Osteoblast (primary cell): ENCODE measurements around the gene DPYSL4. TPM values are rescaled to one million over a fixed set of nuclear protein-coding genes. Genes with fewer than 3 reads are reported as not detected.

ENCODE experiments used
- DNase-seq: peaks from one replicate; pipeline ENCODE4 v3.0.0; 2011; ENCODE audit warnings: low spot score, mixed read lengths; ENCODE audit not compliant: insufficient read length; ENCODE audit errors: missing footprints
- H2AFZ ChIP-seq: 2 replicates; pipeline ENCODE4 v1.6.0; 2011; ENCODE audit warnings: mild to moderate bottlenecking, low read length
- H3K27ac ChIP-seq: 2 replicates; pipeline ENCODE4 v1.5.1; 2011; ENCODE audit warnings: mild to moderate bottlenecking, low read depth, low read length, moderate library complexity
- H3K27me3 ChIP-seq: 2 replicates; pipeline ENCODE4 v1.6.0; 2012; ENCODE audit warnings: mild to moderate bottlenecking, control low read depth, inconsistent platforms, low read length, moderate library complexity; ENCODE audit not compliant: insufficient read depth
- H3K36me3 ChIP-seq: 2 replicates; pipeline ENCODE4 v1.5.1; 2011; ENCODE audit warnings: mild to moderate bottlenecking, low read length, control low read depth, moderate library complexity; ENCODE audit not compliant: insufficient read depth
- H3K4me1 ChIP-seq: 2 replicates; pipeline ENCODE4 v1.5.1; 2011; ENCODE audit warnings: mild to moderate bottlenecking, low read length, control low read depth, moderate library complexity; ENCODE audit not compliant: insufficient read depth
- H3K4me2 ChIP-seq: 2 replicates; pipeline ENCODE4 v1.6.0; 2011; ENCODE audit warnings: mild to moderate bottlenecking, low read length; ENCODE audit not compliant: insufficient read depth
- H3K4me3 ChIP-seq: fragments of 200-600 bp; sonication (generic); 3 replicates; pipeline ENCODE4 v1.5.1; 2012; ENCODE audit warnings: mild to moderate bottlenecking, low read length, inconsistent platforms; ENCODE audit not compliant: insufficient read depth
- H3K79me2 ChIP-seq: 2 replicates; pipeline ENCODE4 v1.6.0; 2012; ENCODE audit warnings: mild to moderate bottlenecking, low read length, control low read depth, inconsistent platforms; ENCODE audit not compliant: insufficient read depth
- H3K9me3 ChIP-seq: 2 replicates; pipeline ENCODE4 v1.5.1; 2011; ENCODE audit warnings: low read depth, low read length, control low read depth
- H4K20me1 ChIP-seq: 2 replicates; pipeline ENCODE4 v1.6.0; 2012; ENCODE audit warnings: mild to moderate bottlenecking, low read length, control low read depth; ENCODE audit not compliant: insufficient read depth
- total RNA-seq: library from RNA; depleted of rRNA; stranded (reverse); fragments of >200 nt; gene quantifications from 2 replicates; pipeline ENCODE4 v1.2.3, GENCODE V29; 2012
- TF ChIP-seq, protein P1 (sequence below): IDR thresholded peaks from 2 replicates; pipeline ENCODE4 v1.5.1; 2011; ENCODE audit warnings: mild to moderate bottlenecking, low read depth, low read length, moderate library complexity; ENCODE audit errors: extremely low read depth

Gene DPYSL4
- total RNA-seq, 1 donor: 0.72 TPM

DNA sequence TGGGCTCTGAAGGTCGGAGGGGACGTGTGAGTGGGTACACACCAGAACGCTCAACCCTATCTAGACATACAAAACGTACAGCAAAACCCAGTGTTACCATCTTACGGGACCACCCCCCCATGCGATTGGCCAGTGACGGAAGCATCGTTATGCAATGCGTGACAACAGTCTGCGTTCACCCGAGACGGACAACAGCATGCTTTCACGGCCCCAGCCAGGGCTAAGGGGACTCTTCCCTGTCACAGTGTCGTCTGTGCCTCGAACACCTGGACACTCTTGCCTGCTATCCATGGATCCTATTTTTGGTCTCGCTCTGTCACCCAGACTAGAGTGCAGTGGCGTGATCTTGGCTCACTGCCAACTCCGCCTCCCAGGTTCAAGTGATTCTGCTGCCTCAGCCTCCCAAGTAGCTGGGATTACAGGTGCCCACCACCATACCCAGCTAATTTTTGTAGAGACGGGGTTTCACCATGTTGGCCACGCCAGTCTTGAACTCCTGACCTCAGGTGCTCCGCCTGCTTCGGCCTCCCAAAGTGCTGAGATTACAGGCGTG is 23.3 kb downstream of the DPYSL4 start:
- Histone ChIP-seq H3K36me3 (no peaks in the 10 kb centered on the region), H3K9me3 (no peaks in the 10 kb centered on the region), H3K27me3 (no peaks in the 10 kb centered on the region), H3K4me1 (no peaks in the 10 kb centered on the region), H4K20me1 (no peaks in the 10 kb centered on the region), H2AFZ (no peak overlapping the region), H3K4me3 (no peak overlapping the region), H3K27ac (no peak overlapping the region), H3K4me2 (no peak overlapping the region), H3K79me2 (no peaks in the 10 kb centered on the region)
- DNase-seq: peak; percentile 83
- TF ChIP-seq, protein P1, sequence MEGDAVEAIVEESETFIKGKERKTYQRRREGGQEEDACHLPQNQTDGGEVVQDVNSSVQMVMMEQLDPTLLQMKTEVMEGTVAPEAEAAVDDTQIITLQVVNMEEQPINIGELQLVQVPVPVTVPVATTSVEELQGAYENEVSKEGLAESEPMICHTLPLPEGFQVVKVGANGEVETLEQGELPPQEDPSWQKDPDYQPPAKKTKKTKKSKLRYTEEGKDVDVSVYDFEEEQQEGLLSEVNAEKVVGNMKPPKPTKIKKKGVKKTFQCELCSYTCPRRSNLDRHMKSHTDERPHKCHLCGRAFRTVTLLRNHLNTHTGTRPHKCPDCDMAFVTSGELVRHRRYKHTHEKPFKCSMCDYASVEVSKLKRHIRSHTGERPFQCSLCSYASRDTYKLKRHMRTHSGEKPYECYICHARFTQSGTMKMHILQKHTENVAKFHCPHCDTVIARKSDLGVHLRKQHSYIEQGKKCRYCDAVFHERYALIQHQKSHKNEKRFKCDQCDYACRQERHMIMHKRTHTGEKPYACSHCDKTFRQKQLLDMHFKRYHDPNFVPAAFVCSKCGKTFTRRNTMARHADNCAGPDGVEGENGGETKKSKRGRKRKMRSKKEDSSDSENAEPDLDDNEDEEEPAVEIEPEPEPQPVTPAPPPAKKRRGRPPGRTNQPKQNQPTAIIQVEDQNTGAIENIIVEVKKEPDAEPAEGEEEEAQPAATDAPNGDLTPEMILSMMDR: no peak

DNA sequence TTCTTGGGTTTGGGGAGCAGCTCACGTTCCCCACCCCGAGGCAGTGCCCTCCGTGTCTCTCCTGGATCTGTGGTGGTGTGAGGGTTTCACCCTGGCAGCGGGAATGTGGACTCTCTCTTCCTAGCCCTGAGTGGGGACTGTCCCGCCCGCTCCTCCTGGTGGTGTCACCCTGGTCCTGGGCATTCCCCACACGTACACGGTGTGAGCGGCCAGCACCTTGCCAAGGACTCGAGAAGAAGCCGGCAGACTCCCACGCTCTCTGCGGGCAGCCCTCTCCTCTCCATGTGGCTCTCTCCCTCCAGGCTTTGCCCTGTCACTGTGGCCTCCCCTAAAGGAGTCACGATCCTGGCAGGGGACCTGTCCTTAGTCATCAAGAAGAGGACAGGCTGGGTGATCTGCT is 24.0 kb downstream of the DPYSL4 start:
- DNase-seq: peak; percentile 72
- Histone ChIP-seq H3K27ac (no peak overlapping the region), H3K9me3 (no peaks in the 10 kb centered on the region), H3K4me3 (no peak overlapping the region), H2AFZ (no peak overlapping the region), H4K20me1 (no peaks in the 10 kb centered on the region), H3K36me3 (no peaks in the 10 kb centered on the region), H3K27me3 (no peaks in the 10 kb centered on the region), H3K79me2 (no peaks in the 10 kb centered on the region), H3K4me1 (no peaks in the 10 kb centered on the region), H3K4me2 (no peak overlapping the region)
- TF ChIP-seq, protein P1: no peak

DNA sequence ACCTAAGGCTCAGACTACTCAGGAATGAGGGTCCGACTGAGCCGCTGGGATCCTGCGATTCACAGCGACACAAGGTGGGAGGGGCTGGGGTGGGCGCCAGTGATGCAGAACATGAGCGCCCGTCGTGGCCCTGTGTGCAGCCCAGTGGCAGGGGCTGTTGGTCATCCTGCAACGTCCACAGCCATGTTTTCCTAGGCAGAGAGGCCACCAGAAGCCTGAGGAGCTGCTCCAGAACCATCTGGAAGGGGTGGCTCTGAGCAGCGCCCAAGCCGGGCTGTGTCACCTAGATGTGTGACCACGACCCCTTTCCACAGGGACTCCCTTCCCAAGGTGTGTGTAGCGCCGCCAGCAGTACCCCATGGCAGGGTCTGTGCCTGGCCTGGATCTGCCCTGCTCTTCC is 24.5 kb downstream of the DPYSL4 start:
- H2AFZ ChIP-seq: no peak overlapping the region
- H3K79me2 ChIP-seq: no peaks in the 10 kb centered on the region
- H3K4me3 ChIP-seq: no peak overlapping the region
- no peaks in the 10 kb centered on the region for H4K20me1 ChIP-seq
- no peak overlapping the region for H3K27ac ChIP-seq
- H3K27me3 ChIP-seq: no peaks in the 10 kb centered on the region
- no peaks in the 10 kb centered on the region for H3K4me1 ChIP-seq
- DNase-seq: no peak
- TF ChIP-seq, protein P1: no peak
- H3K4me2 ChIP-seq: no peak overlapping the region
- H3K9me3 ChIP-seq: no peaks in the 10 kb centered on the region
- no peaks in the 10 kb centered on the region for H3K36me3 ChIP-seq

DNA sequence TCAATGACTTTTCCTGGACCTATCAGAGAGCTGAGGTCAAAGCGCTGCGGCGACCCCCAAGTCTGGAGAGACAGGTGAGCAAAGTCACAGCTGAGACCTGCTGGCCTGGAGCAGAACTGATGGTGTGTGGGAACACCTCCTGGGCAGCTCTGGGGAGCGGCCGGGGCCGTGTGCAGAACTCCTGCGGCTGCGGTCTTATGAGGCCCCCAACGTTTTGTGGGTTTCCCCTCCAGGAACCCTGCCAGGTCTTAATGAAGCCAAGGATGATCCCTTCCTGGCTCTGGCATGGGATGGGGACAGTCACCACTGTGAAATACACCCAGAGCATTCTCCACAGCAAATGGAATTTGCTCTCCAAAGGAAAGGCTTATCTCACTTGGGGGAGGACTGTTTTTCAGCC is 26.1 kb downstream of the DPYSL4 start:
- peak; percentile 71 for DNase-seq
- Histone ChIP-seq H2AFZ (no peak overlapping the region), H3K9me3 (no peaks in the 10 kb centered on the region), H3K4me1 (no peaks in the 10 kb centered on the region), H3K27ac (no peak overlapping the region), H3K27me3 (no peaks in the 10 kb centered on the region), H3K4me3 (no peak overlapping the region), H3K36me3 (no peaks in the 10 kb centered on the region), H3K4me2 (no peak overlapping the region), H4K20me1 (no peaks in the 10 kb centered on the region), H3K79me2 (no peaks in the 10 kb centered on the region)
- TF ChIP-seq, protein P1: no peak
